Fibroblast of mammary gland (primary cell): ENCODE data around the gene PPFIBP1.

Experiments
- DNase-seq: peaks from one replicate; pipeline ENCODE4 v3.0.0-alpha.2; 2010; ENCODE audit warnings: low read depth
- H3K4me3 ChIP-seq: 2 replicates; pipeline ENCODE4 v1.5.1; 2011; ENCODE audit warnings: low read depth, mild to moderate bottlenecking, low read length, moderate library complexity; ENCODE audit not compliant: control insufficient read depth
- TF ChIP-seq, protein P1 (sequence below): conservative IDR thresholded peaks from 2 replicates; pipeline ENCODE4 v1.5.1; 2011; ENCODE audit warnings: low read depth, low read length, inconsistent platforms; ENCODE audit not compliant: control insufficient read depth, insufficient read depth

The PPFIBP1 gene

DNA sequence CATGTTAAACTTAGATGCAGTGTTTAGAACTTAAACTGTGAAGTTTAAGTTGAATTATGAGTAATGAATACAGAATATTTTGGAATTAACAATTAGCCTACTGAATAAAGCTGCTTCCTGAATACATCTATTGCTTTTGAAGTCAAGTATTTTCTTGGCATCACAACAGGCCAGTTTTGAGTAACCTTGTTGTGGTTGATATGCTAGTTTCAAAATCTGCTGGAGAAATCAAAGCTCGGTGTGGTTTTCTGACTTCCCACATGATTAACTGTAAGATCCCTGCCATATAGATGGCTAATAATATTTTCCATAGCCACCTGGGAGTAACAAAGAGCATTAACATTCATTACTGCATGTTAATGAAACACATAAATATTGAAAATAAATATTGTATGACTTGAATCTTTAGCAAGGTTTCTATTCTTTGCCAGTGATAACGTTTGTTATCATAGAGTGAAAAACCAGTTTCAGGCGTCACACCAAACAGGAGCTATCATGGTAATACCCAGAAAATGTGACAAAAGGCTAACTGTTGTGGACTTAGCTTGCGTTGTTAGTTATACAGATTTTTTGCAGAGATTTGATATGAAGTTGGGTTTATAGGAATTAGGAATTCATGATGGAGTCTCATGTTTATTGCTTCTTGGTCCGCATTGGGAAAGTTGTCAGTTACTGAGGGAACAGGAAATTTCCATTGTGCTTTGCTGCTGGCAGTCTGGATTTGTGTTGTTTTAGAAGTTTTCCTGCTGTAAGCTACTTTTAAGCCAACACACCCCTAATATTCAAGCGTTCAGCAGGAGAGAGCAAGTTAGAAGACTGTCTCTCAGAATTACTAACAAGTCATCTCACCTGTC, 32.1 kb downstream of the PPFIBP1 start:
- H3K4me3 ChIP-seq = no peak overlapping the region
- TF ChIP-seq, protein P1, sequence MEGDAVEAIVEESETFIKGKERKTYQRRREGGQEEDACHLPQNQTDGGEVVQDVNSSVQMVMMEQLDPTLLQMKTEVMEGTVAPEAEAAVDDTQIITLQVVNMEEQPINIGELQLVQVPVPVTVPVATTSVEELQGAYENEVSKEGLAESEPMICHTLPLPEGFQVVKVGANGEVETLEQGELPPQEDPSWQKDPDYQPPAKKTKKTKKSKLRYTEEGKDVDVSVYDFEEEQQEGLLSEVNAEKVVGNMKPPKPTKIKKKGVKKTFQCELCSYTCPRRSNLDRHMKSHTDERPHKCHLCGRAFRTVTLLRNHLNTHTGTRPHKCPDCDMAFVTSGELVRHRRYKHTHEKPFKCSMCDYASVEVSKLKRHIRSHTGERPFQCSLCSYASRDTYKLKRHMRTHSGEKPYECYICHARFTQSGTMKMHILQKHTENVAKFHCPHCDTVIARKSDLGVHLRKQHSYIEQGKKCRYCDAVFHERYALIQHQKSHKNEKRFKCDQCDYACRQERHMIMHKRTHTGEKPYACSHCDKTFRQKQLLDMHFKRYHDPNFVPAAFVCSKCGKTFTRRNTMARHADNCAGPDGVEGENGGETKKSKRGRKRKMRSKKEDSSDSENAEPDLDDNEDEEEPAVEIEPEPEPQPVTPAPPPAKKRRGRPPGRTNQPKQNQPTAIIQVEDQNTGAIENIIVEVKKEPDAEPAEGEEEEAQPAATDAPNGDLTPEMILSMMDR = no peak
- DNase-seq = peak; percentile 85

DNA sequence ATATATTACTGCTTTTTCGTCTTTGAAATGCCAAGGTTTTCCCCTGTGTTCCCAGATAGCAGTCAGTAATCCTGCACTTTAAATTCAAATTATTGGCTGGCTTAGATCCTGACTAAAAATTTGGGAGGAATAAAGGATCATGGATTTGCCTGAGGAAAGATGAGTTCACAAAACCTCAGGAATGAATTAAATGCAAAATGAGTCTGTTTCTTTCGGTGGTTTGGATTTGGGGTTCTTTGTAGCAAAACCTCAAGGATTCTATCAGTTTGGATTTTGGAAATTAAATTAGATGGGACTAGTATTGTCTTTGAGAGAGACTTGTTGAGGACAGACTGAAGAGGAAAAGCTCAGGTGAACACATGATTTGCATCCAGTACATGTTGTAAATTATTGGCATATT, 36.1 kb downstream of the PPFIBP1 start:
- no peak for DNase-seq
- no peak overlapping the region for H3K4me3 ChIP-seq
- TF ChIP-seq, protein P1 = no peak

DNA sequence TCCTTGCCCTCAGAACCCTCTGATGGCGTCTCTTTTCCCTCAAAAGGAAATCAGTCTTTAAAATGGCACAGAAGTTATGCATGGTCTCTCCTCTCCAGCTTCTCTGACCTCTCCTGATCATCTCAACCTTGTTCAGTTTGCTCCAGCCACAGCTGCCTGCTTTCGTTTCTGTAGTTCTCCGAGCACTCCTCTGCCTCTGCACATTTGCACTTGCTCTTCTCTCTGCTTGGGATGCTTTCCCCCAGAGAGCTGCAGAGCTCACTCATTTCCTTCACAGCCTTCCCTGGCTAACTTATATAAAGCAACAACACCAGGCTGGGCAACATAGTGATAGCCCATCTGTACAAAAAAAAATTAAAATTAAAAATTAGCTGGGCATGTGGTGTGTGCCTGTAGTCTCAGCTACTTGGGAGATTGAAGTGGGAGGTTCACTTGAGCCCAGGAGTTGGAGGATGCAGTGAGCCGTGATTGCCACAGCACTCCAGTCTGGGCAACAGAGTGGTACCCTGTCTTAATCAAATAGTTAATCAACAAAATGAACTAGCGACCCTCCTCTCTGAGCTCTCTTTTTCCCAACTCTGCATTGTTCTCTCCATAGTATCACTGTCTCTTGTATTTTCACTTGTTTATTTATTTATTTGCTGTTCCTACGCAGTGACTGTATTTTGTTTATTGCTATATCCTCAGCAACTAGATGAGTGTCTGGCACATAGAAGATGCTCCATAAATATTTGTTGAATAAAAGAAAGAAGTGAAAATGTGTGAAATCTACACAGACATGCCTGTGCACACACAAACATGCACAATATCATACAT, 37.7 kb downstream of the PPFIBP1 start:
- H3K4me3 ChIP-seq = no peak overlapping the region
- TF ChIP-seq, protein P1 = no peak
- no peak for DNase-seq

DNA sequence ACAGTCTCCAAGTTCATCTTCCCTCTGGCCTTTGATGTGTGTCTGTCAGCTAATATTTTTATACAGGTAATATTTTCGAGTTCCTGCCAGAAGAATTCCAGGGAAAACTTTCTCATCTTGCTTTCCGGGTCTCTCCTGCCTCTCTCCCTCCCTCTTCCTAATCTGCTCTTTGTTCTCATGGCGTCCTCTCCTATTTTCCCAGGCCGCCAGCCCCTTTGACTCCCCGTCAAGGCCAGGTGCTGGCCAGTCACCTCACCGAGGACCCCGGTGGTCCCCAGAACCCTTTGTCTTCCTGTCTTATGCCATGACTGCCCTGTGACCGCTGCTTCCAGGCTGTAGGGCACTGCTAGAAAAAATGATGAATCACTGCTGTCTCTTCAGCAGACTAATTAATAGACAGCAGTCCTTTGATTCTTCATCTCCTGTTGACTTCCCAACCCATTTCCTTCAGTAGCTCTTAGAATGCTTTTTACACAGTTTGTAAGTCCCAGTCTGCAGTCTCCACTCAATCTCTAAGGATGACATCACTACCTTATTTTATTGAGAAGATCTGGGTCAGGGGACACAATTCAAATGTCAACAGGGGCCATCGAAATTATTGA, 40.7 kb downstream of the PPFIBP1 start:
- DNase-seq = no peak
- no peak overlapping the region for H3K4me3 ChIP-seq
- TF ChIP-seq, protein P1 = no peak

DNA sequence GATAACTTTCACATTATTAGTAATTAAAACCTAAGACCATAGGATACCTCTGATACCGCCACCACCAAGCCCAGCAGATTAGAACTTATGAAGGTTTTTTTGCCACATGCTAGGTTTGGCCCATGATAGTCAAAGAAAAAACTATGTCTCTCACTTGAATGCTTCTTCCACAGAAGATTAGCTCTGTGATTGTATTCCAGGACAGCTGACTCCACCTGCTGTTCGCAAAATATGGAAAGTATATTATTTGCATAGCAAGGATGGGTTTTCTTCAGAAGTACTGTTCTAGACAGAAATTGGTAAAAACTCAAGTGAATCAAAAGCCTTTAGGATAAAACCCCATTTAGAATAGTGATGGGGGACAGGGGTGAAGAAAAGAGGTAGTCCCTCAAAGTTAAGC, 42.2 kb downstream of the PPFIBP1 start:
- TF ChIP-seq, protein P1 = no peak
- DNase-seq = no peak
- H3K4me3 ChIP-seq = no peak overlapping the region

DNA sequence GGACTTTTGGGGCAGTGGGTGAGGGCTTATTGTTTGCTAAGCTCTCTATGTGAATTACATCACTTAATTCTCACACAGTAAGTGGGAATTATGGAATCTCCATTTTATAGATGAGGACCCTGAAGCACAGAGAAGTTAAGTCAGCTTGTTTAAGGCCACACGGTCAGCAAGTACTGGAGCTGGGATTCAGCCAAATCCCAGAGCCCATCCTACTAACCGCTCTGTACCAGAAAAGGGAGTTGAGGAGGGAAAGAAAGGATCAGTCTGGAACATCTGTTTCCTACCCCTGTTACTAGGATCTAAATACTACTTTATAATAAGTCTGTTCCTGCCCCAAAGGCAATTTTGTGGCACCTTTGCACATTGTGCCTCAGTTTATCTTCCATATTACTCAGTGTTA, 42.6 kb downstream of the PPFIBP1 start:
- H3K4me3 ChIP-seq = no peak overlapping the region
- DNase-seq = no peak
- TF ChIP-seq, protein P1 = no peak
